Measurements from ENCODE around the gene WASF3. TPM values are rescaled to one million over a fixed set of nuclear protein-coding genes. Genes with fewer than 3 reads are reported as not detected.

Gene WASF3
- total RNA-seq, 4 donors from 2014 or later = 1.4 to 13.9 (median 2.8) TPM

DNA sequence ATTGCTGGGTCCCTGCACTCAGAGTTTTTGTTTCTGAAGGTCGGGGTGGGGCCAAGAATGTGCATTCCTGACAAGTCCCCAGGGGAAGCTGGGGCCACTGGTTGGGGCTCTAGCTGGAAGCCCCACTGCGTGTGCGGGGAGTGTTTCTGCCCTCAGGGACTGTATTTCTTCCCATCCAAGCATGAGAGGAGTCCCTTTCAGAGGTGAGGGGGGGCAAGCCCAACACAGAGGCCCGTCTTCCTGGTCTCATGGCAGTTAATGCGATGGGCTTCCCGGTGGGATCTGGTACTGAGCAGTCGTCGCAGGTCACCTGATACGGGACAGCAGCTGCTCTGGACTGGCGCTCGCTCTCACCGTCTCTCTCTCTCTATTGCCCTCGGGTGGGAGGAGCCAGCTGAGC lies 152.7 kb downstream of the WASF3 start:
- WGBS, 2 donors = 45 to 73% methylated on average over 6 to 10 of the region's 13 CpGs
- Histone ChIP-seq H3K4me3 (no peak overlapping the region), H3K36me3 (no peaks in the 10 kb centered on the region), H3K4me1 (no peaks in the 10 kb centered on the region), H3K27ac (no peak overlapping the region), H3K9me3 (no peaks in the 10 kb centered on the region), H3K27me3 (peaks cover 0 to 4% (median 0%) of the 10 kb centered on the region in 4 donors)
- intact Hi-C loops (cut with DNase I) = no loop called here
- TF ChIP-seq POLR2A (IDR thresholded peaks at IDR 0.05) = no peak
- TF ChIP-seq, protein P1, sequence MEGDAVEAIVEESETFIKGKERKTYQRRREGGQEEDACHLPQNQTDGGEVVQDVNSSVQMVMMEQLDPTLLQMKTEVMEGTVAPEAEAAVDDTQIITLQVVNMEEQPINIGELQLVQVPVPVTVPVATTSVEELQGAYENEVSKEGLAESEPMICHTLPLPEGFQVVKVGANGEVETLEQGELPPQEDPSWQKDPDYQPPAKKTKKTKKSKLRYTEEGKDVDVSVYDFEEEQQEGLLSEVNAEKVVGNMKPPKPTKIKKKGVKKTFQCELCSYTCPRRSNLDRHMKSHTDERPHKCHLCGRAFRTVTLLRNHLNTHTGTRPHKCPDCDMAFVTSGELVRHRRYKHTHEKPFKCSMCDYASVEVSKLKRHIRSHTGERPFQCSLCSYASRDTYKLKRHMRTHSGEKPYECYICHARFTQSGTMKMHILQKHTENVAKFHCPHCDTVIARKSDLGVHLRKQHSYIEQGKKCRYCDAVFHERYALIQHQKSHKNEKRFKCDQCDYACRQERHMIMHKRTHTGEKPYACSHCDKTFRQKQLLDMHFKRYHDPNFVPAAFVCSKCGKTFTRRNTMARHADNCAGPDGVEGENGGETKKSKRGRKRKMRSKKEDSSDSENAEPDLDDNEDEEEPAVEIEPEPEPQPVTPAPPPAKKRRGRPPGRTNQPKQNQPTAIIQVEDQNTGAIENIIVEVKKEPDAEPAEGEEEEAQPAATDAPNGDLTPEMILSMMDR (IDR thresholded peaks at IDR 0.05) = no peak
- DNase-seq = no peak

DNA sequence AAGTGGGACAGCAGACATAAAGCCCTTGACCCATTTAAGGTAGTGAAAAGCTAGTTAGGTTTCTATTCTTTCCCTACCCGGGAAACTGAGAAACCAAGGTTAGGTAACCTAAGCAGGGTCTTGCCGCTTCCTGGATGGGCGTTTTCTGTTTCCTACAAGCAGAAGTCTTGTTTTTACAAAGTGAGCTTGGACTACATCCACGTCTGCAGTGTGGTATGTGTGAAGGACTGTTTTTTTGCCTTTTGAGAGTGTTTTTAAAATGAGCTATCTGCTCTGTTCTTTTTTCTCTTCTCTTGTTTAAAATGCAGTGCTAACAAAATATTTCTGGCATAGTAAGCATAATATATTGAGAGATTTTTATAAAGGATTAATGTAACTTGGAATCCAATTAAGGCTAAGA lies 153.7 kb downstream of the WASF3 start:
- H3K27me3 ChIP-seq = peaks cover 0 to 3% (median 0%) of the 10 kb centered on the region in 4 donors
- no peak overlapping the region for H3K27ac ChIP-seq
- TF ChIP-seq, protein P1 (IDR thresholded peaks at IDR 0.05) = no peak
- no peak for TF ChIP-seq POLR2A (IDR thresholded peaks at IDR 0.05)
- intact Hi-C loops (cut with DNase I) = no loop called here
- H3K9me3 ChIP-seq = no peaks in the 10 kb centered on the region
- no peaks in the 10 kb centered on the region for H3K36me3 ChIP-seq
- no peak overlapping the region for H3K4me3 ChIP-seq
- DNase-seq = no peak
- 0 to 46% methylated on average over 1 to 4 of the region's 4 CpGs for WGBS, 2 donors
- H3K4me1 ChIP-seq = no peaks in the 10 kb centered on the region

DNA sequence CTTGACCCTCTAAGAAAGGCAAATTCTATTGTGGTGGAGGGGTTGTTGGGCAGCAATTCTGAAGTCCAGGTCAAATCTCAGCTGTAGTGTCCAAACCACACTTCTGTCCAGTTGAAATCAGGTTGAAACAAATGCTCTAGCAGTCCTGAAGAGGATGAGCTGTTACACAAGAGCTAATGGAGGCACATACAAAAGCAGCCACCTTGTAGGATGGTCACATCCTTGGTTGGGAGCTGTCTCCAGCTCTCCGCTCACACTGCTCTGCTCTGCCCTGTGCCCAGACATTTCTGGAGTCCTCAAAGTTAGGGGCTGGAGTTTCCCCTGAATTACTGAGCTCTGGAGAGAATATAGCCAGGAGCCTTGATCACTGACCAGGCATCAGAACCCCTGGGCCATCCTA lies 155.9 kb downstream of the WASF3 start:
- no peak for TF ChIP-seq POLR2A (IDR thresholded peaks at IDR 0.05)
- TF ChIP-seq, protein P1 (IDR thresholded peaks at IDR 0.05) = no peak
- Histone ChIP-seq H3K27ac (no peak overlapping the region), H3K27me3 (no peaks in the 10 kb centered on the region), H3K4me3 (no peak overlapping the region), H3K4me1 (no peaks in the 10 kb centered on the region), H3K9me3 (no peaks in the 10 kb centered on the region), H3K36me3 (no peaks in the 10 kb centered on the region)
- intact Hi-C loops (cut with DNase I) = no loop called here
- no peak for DNase-seq
- WGBS, 2 donors = 100% methylated on average over 1 of the region's 1 CpG; no CpG with 5 or more reads in 1 of the 2 donors

DNA sequence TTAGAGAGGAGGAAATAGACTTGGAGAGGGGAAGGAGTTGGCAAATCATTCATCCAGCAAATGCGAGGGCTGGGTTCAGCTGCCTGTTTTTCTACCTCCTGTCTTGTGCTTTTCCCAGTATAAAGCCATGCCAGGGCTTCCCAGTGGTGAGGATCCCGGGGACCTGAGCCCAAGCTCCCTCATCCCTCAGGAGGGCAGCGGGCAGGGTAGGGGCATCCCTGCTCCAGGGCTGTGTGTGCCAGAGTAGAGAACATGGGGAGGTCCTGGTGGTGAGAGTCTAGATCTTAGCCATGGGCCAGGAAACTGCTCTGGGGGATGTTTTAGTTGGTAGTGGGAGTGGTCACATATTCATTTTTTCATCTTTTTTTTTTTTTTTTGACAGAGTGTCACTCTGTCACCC lies 159.5 kb downstream of the WASF3 start:
- intact Hi-C loops (cut with DNase I) = no loop called here
- no peak for TF ChIP-seq POLR2A (IDR thresholded peaks at IDR 0.05)
- TF ChIP-seq, protein P1 (IDR thresholded peaks at IDR 0.05) = no peak
- Histone ChIP-seq H3K27ac (no peak overlapping the region), H3K4me1 (peaks cover 0 to 4% (median 0%) of the 10 kb centered on the region in 3 donors), H3K36me3 (no peaks in the 10 kb centered on the region), H3K9me3 (no peaks in the 10 kb centered on the region), H3K4me3 (no peak overlapping the region), H3K27me3 (peaks cover 0 to 5% (median 0%) of the 10 kb centered on the region in 4 donors)
- no peak for DNase-seq
- 69 to 75% methylated on average over 2 of the region's 3 CpGs for WGBS, 2 donors

DNA sequence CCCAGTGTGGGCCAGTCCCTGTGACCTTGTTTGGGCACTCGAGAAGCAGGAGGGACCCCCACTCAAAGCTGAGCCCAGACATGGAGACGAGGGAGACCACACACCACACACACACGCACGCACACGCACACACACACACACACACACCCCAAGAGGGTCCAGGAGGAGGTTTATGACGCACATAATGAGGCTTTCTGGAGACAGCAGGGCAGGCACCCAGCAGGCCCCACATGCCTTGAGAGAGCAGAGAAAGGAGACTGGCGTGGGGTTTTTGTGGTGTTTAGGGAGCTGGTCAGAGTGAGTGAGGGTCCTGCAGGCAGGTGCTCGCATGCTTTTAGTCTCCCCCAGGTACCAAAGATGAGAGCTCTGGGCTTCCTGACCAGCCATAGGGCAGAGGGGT lies 160.7 kb downstream of the WASF3 start:
- intact Hi-C loops (cut with DNase I) = no loop called here
- Histone ChIP-seq H3K27ac (no peak overlapping the region), H3K27me3 (peaks cover 0 to 6% (median 0%) of the 10 kb centered on the region in 4 donors), H3K4me1 (peaks cover 0 to 6% (median 0%) of the 10 kb centered on the region in 3 donors), H3K4me3 (no peak overlapping the region), H3K36me3 (no peaks in the 10 kb centered on the region), H3K9me3 (no peaks in the 10 kb centered on the region)
- TF ChIP-seq, protein P1 (IDR thresholded peaks at IDR 0.05) = no peak
- no peak for TF ChIP-seq POLR2A (IDR thresholded peaks at IDR 0.05)
- 50 to 56% methylated on average over 2 of the region's 8 CpGs for WGBS, 2 donors
- no peak for DNase-seq

Measured in esophagus squamous epithelium (tissue), 5 donors.